Stimulated activated CD4-positive, alpha-beta T cell treated with anti-CD3 and anti-CD28 coated beads, TNF-alpha, amount 100 ng/mL, for 1 hour (primary cell): ENCODE measurements around the gene FNDC11.
A peak's percentile ranks its signal among the peaks of the same experiment; 100 is the strongest.
"Not testable (repeated sequence)": the region's sequence is repeated elsewhere in the genome, so short reads cannot be mapped to it uniquely, and the experiment has no call there.

Experiments
- DNase-seq, 3 donors: peaks; one replicate each; pipeline ENCODE4 v3.0.0-alpha.2; 2020; ENCODE audit warnings: low read depth in 3 of 3, low spot score in 1 of 3

FNDC11 gene

GRCh38 chr20:63553933-63554290 is at the start of gene FNDC11:
Gene FNDC11 (plus strand): TSS chr20:63554159. CDS start chr20:63555664, 1,505 bp downstream.
- peak in 1 of 3 donors; percentile 38 for DNase-seq

DNA sequence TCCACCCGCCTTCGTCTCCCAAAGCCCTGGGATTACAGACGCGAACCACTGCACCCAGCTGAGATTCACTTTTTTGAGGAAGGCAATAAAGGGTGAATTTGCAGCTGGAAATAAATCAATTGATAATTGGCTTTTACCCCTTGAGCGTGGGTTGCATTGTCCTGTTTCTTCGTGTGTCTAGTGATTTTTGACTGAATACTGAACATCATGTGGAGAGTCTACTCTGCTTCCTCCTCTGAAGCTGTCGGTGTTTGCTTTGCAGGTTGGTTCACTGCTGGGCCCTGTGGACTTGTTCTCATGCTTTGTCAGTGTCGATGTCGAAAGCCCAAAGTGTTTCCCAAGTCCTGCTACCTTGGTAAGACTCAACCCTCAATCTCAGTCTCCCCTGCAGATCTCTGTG is 49.3 kb upstream of the FNDC11 start:
- DNase-seq: no peak

GRCh38 chr20:63505281-63505680 is 48.7 kb upstream of the FNDC11 start:
- no peak for DNase-seq

GRCh38 chr20:63505723-63506122 is 48.2 kb upstream of the FNDC11 start:
- DNase-seq: no peak

DNA sequence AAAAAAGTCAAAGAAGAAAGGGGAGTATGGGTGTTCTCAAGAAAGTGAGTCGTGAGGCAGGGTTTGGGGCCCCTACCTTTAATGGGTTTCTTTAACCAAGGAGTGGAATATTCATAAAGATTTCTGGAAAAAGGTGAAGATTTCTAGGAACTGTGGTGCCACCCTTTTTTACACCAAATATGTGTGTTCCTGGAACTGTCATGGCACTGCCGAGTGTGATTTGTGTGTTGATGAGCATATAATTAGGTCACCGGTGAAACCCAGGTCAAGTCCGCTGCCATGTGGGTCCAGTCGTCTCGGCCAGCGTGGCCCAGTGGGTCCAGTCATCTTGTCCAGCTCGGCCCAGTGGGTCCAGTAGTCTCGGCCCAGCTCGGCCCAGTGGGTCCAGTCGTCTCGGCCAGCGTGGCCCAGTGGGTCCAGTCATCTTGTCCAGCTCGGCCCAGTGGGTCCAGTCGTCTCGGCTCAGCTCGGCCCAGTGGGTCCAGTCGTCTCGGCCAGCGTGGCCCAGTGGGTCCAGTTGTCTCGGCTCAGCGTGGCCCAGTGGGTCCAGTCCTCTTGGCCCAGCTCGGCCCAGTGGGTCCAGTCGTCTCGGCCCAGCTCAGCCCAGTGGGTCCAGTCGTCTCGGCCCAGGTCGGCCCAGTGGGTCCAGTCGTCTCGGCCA is 46.7 kb upstream of the FNDC11 start:
- DNase-seq: no peak

- DNase-seq: no peak
Measured at GRCh38 chr20:63508072-63508768, 45.7 kb upstream of the FNDC11 start.

GRCh38 chr20:63509088-63509564 is 44.8 kb upstream of the FNDC11 start:
- no peak for DNase-seq

DNA sequence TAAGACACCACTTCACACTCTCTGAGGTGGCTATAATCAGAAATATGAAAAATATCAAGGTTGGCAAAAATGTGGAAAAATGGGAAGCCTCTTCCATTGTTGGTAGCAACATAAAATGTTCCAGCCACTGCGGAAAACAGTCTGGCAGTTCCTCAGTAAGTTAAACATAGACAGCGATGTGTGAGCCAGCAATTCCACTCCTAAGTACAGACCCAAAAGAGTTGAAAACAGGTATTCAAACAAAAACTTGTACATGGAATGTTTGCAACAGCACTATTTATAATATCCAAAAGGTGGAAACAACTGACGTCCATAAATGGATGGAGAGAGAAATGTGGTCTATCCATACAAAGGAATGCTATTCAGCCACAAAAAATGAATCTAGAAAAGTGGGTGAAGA is 40.8 kb upstream of the FNDC11 start:
- DNase-seq: no peak

DNA sequence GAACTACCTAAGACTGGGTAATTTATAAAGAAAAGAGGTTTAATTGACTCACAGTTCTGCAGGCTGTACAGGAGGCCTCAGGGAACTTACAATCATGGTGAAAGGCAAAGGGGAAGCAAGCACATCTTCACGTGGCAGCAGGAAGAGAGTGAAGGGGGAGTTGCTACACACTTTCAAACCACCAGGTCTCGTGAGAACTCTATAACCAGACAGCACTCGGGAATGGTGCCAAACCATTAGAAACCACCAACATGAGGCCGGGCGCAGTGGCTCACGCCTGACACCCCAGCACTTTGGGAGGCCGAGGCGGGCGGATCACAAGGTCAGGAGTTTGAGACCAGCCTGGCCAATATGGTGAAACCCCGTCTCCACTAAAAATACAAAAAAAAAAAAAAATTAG is 39.4 kb upstream of the FNDC11 start:
- not testable (repeated sequence) for DNase-seq

DNA sequence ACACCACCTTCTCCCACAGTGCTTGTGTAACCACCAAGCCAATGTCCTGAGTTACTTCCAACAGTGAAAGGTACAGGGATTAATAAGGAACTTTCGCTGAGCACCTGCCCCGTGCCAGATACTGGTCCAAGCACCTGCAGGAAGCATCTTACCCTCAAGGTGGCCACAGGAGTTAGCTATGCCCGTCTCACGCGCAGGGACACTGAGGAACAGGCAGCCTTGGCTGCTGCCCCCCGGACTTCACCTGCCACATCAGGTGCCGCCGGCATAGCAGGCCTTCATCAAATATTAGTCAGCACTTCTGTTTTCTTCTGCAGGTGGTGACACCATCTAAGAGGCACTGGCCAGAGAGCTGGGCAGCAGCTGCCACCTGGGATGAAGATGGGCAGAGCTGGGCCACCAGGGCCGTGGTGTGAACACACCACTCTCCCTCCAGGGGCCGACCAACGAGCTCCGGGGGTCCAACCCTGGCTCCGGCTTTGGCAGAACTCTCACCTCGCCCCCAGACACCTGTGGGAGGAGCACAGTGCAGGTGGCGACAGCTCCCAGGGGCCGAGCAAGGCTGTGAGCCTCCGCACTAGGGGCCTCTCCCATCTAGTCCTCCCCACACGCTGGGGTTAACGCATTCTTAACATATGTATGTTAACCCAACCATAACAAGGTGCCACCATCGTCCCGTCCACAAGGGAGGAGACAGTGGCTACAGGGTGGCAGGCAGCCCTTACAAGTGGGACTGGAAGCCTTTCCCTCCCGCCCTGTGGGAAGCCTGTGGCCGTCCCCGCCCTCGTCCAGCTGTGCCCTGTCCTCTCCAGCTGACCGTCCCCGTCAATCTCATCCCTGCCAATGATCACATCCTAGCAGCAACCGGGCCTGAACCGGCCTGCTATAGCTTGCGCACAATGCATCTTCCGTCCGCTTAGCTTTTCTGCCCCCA is 36.3 kb upstream of the FNDC11 start:
- DNase-seq: no peak

GRCh38 chr20:63518351-63518861 is 35.6 kb upstream of the FNDC11 start:
- no peak for DNase-seq

DNA sequence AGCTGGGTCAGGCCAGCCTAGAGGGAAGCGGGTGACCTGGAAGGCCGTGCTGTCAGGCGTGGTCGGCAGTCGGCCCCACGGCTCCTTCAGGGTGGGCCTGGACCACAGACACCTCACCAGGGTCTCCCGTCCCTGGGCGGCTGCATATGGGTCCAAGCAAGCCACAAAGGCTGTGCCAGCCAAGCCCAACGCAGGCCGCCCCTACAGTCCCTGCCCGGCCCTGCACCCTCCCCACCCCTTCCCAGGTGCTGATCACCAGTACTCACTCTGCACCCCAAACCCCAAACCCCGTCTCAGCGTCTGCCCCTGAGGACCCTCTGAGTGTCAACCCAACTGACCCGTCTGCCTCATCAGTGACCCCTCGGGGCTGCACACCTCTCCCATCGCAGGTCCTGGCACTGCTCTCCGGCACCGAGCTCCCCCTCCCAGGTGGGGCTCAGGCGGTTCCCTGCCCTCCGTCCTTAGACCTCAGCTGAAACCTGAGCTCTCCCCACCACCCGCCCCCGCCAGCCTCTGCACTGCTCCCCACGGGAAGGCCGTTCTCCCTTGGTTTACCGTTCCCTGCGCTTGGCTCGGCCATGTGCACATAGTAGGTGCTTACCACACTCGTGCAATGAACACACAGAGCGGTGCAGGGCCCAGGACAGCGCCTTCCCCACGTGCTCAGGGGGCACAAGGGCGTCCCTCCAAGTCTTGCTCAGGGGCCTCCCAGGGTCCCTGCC is 34.9 kb upstream of the FNDC11 start:
- DNase-seq: no peak

DNA sequence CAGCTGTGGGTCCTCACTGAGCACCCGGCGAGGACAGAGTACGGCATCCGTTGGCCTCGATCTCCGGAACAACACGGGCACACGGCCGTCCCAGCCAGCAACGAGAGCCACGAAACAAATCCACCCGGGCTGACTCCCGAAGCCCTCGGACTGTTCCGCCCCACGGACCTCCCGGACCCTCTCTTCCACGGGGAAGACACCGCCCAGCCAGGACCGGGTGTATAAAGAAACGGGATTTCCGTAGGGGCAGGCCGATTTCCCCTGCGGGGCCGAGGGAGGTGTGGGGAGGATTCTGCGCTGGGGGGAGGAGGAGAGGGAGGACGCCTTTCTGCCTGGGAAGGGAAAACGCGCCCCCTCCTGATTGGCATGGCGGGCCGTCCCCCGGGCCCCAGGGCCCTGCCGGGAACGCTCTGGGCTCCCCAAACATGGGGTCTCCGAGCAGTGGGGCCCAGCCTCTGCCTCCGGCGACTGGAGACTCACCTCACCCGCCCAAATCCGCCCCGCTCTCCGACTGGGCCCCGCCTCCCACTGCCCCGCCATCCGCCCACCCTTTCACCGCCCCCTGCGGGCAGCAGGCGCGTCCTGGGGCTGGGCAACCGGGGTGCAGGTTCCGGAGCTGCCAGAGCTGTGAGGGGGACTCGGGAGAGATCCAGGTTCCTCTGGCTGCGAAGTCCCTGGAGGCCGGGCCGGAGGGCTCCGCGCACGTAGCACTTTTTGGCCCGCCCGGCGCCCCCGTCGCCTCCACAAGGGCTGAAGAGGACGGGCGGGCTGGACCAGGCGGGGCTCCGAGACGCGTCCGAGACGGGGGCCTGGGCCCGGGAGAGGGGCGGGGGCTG is 34.1 kb upstream of the FNDC11 start:
- peak; percentile 30 to 41 (median 41) for DNase-seq

DNA sequence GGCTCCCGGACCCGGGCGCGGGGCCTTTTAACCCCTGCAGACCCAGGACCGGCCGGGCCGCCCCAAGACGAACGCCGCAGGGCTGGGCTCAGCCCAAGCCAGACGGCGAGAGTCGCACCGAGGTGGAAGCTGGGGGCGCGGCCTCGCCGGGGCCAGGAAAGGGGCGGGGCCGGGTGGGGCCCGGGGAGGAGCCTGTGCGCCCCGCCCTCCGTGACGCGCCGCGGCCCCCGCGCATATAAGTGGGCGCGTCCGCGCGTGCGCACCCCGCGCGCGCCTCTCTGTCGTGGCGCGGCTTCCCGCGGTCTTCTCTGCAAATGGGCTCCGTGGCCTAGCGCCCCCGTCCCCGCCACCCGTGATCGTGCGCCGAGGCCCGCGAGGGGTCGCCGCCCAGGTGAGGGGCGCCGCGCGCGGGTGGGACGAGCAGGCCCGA is 33.4 kb upstream of the FNDC11 start, which contains the start of gene PPDPF:
Gene PPDPF, plus strand, starts transcription at position 262 of the 430 bp plus-strand sequence. CDS start 544 bp downstream, outside the sequence.
- peak; percentile 70 to 86 (median 74) for DNase-seq

- peak in 2 of 3 donors; percentile 45 to 59 for DNase-seq
Measured at GRCh38 chr20:63520934-63521601, 32.9 kb upstream of the FNDC11 start.

- no peak for DNase-seq
Measured at GRCh38 chr20:63521602-63522001, 32.4 kb upstream of the FNDC11 start.

- DNase-seq: no peak
Measured at GRCh38 chr20:63522091-63522868, 31.7 kb upstream of the FNDC11 start.

DNA sequence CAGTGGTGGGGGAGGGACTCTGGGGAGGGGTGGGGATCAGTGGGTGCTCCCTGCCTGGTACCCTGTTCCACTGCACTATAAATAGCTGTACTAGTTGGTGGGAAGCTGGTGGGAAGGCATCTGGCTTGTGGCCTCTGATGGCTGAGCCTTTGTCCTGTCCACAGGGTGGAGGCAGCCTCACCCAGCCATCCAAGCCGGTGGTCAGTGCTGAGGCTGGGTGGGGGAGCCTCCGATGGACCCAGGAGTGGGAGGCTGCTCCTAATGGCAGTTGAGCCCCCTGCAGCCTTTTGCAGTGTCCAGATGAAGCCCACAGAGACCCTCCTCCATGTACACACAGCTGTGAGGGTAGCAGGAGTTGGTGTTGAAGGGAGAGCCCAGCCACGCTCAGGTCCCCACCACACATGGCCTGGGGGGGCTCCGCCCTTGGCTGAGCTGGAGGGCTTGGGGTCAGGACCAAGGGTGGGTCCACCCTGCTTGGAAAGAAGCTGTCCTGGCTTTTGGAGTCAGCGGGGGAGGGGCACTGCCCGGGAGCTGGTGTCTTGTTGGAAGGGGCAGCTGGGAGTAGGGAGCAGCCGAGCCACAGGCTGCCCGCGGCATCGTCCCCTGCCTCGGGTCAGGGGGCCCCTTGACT is 30.9 kb upstream of the FNDC11 start:
- no peak for DNase-seq
